HPDE6-E6E7 (cell line): ENCODE measurements around the gene CCDC192.

Experiments
- DNase-seq: peaks from one replicate; pipeline ENCODE4 v3.0.0; 2011; ENCODE audit warnings: missing footprints; ENCODE audit errors: extremely low spot score

The CCDC192 gene

DNA sequence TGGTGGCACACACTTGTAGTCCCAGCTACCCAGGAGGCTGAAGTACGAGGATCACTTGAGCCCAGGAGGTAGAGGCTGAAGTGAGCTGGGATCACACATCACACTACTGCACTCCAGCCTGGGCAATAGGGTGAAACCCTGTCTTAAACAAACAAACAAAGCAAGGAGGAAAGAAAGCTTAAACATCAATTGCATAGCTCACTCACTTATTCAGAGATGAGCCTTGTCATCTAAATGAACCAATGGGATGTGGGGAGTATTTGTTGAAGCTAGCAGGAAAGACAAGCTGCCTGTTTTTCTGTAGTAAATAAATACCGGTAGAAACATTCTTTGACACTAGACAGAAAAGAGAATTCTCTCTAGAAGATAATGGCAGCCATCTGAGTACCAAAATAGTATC lies 219.4 kb downstream of the CCDC192 start:
- DNase-seq = no peak

DNA sequence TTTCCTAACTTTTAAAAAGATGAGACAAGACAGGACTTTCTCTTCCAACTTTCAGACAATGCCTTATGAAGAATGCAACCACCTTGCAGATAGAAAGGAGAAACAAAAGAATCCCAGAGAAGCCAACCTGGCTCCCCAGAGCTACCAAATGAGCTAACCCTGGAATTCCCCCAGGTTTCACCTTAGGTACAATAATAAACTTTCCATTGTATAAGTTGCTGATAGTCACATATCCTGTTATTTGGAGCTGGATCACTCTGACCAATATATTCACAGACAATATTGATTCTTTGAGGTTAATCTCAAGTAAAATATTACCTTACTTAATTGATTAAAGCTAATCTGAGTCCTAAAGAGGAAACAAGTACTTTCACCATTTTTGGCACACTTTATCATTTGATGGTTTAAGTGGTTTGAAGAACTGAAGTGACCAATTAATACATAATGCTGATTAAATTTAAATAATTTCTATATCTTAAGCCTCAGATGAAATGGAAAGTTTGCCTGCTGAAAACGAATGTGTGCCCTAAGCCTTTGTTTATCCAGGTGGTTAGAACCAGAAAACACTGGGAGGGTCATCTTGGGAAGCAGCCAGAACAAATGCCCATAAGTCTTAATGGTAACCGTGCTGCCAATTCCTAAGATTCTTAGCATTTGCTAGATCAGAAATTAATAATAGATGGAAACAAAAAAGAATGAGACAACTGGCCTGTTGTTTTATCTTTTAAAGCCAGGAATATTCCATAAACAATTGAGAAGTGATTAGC lies 220.8 kb downstream of the CCDC192 start:
- no peak for DNase-seq

DNA sequence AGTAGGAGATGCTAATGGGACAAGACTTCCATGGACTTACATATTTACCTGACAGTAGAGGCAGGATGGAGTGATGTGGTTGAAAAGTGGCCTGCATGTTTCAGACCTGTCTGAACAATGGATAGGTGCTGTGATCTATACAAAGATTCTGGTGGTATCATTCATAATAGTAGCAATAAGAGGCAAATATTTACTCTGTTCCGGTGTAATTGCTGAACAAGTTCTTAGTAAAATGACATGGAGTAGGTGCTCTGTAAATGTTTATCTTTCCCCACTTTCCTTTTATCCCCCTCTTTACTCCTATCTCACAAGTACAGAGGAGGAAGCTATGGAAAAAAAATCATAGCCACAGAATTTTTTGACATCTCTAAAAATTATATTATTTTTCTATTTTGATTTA lies 221.4 kb downstream of the CCDC192 start:
- no peak for DNase-seq

DNA sequence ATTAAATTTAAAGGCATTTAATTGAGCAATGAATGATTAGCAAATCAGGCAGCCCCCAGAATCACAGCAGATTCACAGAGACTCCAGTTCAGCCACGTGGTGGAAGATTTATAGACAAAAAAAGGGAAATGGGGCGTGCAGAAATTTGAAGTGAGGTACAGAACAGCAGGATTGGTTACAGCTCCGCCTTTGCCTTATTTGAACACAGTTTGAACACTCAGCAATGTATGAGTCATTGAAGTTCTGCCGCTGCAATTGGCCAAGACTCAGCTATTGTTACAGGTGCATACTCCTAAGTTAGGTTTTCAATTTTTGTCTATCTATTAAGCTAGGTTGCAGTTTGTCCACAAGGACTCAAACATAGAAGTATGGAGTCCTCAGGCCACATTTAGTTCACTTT lies 222.7 kb downstream of the CCDC192 start:
- no peak for DNase-seq

DNA sequence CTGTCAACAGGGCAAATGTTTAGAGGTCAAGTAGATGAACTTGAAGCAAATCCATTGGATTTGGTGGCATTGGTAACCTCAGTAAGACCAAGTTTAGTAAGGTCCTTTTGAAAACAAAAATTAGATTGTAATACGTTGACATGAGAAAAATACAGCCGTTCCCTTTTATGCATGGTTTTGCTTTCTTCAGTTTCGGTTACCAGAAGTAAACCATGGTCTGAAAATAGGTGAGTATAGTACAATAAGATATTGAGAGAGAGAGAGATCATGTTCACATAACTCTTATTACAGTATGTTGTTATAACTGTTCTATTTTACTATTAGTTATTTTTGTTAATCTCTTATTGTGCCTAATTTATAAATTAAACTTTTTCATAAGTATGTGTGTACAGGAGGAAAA lies 223.8 kb downstream of the CCDC192 start:
- no peak for DNase-seq

DNA sequence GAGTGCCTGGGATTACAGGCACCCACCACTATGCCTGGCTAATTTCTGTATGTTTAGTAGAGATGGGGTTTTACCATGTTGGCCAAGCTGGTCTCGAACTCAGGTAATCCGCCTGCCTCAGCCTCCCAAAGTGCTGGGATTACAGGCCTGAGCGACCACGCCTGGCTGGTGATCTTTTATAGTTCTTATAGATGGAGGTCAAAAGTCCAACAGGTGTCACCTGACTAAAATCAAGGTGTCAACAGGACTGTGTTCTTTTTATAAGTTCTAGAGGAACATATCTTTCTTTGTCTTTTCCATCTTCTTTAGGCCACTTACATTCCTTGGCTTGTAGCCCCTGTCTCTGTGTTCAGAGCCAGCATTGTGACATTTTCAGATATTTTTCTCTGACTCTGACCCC lies 224.9 kb downstream of the CCDC192 start:
- DNase-seq = no peak

DNA sequence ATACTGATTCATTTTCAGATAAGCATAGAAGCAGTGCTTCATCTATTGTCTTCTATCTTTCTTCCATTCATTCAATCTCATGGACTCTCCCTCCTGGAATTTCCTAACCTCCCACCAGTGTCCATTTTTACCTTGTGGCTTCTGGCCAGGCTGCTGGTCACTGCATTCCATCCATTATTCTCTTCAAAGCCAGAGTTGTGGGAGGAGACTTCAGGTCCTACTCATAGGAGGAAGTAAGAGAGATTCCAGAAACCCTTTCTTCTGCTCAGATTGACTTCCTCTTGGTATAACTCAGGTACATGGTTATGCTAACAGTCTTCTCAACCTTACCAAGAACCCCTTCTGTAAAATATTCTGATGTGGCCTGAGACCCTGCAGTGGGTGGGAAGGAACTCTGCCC lies 227.1 kb downstream of the CCDC192 start:
- peak; percentile 36 for DNase-seq

DNA sequence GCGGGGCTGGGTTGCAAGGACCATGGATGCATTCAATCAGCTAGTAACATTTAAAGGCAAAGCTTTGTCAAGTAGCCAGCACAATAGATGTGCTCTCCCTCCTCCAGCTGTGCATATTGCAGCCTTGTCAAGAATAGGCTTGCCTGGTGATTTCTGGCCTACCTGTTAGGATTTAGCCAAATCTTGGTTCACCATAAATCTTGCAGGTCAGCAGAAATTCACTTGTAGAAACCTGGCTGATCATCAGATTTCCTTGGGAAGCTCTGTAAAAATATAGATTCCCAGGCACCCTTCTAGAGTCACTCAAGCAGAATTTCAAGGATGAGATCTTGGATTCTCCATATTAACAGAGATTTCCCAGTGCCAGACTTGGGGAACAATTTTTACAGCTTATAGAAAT lies 228.2 kb downstream of the CCDC192 start:
- DNase-seq = no peak

DNA sequence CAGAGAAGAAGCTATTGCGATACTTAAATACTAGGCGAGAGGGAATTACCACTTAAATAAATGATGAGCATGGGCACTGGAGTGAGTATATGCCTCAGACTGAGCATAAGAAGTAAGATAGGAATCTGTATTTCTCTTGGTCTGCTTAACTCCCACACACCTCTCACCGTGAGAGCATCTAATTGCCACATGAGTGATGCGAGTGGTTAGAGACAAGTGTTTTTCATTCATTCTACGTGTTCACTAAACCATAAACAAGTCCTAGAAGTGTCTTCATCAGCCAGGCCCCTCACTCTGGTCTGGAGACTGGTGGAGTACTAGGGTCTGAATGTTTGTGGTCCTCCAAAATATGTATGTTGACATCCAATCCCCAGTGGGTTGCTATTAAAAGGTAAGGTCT lies 230.2 kb downstream of the CCDC192 start:
- DNase-seq = no peak

DNA sequence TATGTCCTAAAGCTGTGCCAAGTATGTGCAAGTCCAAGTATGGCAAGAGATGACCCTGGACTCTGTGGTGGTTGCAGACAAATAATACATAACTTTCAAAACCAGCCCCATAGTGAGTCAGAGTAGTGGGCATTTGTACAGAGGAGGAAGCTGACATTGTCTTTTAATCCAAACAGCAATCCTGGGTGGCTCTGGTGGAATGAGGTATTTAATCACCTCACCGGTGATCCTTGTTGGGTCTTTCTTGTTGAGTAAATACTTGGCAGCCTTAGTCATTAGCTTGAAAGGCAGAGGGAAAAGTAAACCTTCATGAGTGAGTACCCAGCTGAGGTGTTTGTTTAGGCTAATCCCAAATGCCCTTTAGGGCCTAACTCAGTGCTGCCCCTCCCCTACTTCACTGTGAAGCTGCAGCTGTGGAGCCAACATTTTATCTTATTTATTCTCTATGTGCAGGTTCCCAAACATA lies 231.6 kb downstream of the CCDC192 start:
- peak; percentile 88 for DNase-seq

DNA sequence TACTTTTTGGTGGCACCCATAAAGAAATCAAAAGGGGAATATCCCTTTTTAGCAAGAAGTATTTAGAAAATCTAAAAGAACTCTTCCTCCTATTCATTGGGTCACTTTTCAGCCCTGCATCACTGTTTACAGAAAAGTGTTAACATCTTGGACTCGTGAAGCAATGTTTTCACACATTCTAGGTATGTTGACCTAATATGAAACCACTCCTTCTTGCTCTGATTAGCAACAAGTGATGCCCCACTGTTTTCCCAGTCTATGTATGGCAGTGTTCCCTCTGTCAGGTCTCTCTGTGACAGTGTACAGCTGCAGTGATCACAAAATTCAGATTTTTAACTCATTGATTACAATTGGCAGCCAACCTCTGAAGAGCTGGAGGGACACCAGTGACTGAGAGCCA lies 232.2 kb downstream of the CCDC192 start:
- no peak for DNase-seq

DNA sequence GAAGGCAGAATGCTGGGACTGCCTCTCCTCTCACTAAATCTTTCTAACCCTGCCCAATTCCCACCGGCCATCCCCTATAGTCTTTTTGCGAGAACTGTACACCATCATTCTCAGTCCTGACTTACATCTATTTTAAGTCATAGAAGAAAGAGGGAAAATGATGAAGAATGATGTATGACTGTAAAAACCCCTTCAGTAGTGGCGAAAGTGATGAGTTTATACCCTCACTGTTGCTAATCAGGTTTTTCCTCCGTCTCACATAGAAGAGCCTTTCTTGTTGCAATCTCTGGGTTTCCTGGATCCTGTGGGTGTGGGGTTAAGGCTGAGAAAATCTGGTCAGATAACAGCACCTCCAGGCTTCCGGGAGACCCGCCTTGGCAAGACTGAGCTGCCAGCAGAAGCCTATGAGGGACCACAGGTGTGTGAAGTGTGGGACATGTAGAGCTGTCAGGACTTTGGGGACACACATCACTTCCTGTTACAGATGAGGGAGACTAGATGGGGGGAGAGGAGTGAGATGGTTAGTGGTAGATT lies 233.3 kb downstream of the CCDC192 start:
- no peak for DNase-seq

DNA sequence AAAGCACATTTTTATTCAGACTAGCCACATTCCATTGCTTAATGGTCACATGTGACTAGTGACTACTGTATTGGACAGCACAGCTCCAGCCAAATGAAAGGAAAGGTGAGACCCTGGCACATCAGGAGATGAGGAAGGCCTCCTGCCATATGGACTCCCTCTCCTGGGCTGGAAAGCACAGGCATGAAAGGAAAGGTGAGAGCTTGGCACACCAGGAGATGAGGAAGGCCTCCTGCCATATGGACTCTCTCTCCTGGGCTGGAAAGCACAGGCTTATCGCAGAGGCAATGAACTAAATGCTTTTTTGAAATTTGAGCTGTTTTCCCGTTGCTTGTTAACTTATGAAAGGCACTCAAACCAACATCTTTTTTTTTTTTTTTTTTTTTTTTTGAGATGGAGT lies 235.6 kb downstream of the CCDC192 start:
- DNase-seq = no peak

DNA sequence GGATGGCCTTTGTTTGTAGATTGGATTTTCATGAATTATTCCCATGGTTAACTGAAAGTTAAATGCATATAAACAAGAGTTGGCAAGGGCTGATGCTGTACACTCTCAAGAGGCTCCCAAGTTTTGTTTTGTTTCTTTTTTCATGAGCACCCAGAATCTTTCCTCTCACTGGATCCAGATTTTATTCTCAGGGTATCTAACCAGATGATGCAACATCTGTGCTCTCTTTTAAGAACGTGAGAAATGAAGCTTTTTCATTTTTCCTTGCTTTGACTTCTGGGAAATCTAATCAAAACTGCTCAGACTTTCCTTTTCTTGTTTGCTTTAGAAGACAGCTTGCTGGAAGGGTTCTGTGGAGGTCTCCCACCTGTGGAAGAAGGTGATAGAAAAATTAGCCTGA lies 237.7 kb downstream of the CCDC192 start:
- DNase-seq = no peak

DNA sequence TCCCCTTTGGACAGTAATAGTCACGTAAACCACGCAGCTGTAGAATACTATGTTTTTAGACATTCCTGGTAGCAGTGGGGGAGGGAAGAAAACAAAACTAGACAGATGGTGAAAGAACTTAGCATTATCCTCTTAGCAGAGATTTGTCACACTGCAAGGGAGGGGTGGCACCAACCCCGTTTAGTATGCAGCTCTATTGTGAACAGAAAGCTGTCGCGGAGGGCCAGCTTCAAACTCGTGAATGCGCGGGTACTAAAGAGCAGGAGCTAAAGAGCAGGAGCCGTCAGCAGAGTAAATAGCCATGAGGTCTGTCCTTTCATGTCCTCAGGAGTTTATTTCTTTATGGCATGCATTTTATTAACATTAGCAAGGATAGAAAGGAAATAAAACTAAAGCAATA lies 238.5 kb downstream of the CCDC192 start:
- DNase-seq = no peak

DNA sequence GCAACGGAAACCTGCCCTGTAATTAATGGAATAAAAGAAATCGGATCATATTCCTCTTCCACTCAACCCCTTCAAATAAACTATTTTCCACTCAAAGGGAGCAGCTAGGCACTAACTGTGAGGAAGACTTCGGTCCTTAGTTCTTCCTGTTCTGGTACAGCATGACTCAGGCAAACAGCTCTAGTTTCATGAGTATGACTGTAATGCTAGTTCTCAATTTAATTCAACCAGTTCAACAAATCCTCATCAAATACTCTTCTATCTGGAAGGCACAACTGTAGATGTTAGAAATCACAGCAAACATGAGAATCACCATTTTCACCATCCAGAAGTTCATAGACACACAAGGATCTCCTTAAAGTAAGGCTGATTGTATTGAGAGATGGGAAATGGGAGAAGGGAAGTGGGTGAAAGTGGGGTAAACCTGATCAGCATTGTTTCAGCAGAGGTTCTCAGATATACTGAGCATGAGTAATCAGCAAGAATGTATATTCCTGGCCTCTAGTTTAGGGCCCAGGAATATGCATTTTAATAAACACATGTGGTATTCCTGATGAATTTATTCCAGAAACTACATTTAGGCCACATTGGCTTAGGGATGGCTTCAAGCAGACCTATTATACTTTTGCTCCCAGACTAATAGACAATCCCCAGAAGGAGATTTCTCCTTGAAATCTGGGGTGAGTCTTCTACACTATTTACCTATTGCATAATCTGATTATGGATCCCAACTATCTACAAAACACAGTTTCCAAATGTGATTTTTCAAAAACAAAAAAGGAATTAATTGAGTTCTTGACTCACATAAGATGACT lies 239.3 kb downstream of the CCDC192 start:
- DNase-seq = no peak

DNA sequence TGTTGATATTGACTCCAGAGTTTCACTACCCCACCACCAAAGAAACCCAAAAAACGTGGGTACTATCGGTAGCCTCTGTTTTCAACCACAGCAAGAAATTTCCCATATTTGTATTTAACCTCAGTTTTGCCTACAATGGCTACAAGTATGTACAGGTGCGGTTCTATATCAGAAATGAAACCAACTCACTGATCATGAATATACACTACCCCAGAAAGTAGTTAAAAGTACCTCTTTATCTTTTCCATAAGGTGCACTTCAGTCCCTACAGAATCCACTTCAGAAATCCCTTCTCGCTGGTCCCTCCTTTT lies 239.8 kb downstream of the CCDC192 start:
- no peak for DNase-seq

DNA sequence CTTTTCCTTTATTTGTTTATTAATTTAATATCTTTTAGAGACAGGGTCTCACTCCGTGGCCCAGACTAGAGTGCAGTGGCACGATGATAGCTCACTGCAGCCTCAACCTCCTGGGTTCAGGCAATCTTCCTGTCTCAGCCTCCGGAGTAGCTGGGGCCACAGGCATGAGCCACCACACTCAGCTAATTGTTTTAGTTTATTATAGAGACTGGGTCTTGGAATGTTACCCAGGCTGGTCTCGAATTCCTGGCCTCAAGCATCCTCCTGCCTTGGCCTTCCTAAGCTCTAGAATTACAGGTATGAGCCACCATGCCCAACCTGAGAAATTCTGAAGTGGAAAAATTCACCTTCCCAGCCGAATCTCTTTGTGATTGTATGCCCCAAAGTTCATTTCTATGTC lies 240.9 kb downstream of the CCDC192 start:
- DNase-seq = no peak

DNA sequence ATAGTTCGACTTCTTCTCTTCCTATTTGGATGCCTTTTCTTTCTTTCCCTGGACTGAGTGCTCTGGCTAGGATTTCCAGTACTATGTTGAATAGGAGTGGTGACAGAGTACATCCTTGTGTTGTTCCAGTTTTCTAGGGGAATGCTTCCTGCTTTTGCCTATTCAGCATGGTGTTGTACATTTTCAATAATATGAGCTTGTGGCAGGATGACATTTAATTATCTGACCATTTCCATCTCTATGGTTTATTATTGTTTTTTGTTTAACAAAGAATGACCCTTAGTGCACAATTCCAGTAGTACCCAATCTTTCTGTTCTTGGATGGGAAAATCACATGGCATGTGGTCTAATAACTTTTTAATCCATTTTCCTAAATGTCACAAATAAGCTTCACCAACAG lies 244.8 kb downstream of the CCDC192 start:
- no peak for DNase-seq

DNA sequence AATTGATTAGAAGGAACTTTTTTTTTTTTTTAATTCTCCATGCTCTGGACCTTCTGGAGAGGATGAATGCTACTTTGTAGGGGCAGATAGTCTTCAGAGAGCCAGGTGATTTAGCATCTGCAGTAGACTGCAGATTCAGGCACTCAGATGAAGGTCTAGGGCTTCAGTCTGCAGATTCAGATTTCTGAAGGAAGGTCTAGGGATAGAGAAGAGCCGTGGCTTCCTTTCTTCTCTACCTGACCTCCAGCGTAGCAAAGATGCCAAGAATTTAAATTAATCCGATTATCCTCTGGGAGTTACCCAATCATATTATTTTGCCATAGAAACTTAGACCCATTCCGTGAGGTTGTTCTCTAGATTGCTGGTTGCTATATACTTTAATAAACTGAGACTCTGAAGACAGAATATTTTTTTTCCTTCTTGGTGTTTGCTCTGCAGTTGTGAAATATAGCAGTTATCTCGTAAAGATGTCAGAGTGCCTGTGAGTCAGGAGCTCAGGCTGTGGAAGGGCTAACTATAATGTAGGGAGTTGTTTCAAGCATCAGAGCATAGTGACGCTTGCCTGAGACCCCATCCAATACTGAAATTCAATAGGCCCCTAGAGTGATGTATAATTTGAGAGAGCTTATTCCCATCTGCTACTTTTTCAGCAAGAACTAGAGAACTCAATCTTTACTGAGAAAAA lies 247.7 kb downstream of the CCDC192 start:
- no peak for DNase-seq

DNA sequence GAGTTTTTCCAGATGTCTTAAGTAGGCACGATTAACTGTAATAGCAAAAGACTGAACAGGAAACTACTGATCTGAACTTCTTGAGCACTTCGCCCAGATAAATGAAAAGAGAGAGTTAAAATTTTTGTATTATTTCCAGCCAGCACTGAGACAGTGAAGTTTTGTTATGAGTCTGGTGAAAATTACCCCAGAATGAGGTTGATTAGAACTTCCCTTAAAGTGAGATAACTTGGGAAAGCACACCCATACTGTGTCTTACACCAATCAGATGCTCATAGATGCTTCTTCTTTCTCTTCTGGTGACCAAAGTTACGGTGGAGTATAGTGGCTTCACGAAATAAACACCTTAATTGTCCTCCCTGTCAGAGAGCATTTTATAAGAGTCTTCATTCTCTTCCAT lies 248.6 kb downstream of the CCDC192 start:
- no peak for DNase-seq

DNA sequence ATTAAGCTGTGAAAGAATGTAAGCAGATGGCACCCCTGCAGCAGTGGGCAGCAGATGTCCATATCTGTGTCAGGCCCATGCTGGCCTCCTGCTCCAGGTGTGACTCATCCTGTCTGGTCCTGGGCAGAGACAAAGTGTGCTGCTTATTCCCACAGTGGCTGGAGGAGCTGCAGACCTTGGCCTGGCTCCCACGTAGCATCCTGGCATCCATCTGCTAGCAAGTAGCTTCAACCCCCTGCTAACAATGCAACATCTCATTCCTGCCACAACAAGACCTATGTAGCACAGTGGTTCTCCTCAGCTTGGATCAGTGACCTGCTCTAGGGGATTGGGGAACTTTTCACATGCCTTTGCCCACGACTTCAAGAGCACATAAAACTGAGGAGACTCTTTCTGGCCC lies 254.0 kb downstream of the CCDC192 start:
- DNase-seq = no peak
